Colon (tissue), 2 donors: Measurements from ENCODE around the gene GDF7.

Experiments
- FAIRE-seq: peaks from 2 replicates; lab custom pipeline; 2012; peaks lifted over from hg19 to GRCh38; lab: Jason Lieb, UNC
- donor health status: control.
- donor health status: control.

The GDF7 gene

DNA sequence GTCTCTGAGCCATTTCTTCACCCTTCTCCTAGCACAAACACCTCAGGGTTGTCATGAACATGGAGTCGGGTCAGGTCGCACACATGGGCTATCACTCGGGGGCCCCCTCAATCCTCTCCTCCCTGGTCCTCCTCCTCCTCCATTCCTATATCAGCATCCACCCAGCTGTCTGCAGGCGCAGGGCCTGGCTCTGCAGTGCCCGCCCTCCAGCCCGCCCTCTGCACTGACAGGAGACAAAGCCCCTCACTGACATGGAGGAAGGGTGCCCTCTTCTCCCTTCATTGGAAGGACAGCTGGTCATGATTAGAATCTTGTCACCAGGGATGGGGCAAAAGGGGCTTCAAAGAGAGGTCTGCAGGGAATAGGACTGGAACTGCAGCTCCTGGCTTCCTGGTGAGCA lies 37.8 kb upstream of the GDF7 start:
- FAIRE-seq = no peak

- FAIRE-seq = no peak
Observed at GRCh38 chr2:20629581-20630171, 37.3 kb upstream of the GDF7 start.

DNA sequence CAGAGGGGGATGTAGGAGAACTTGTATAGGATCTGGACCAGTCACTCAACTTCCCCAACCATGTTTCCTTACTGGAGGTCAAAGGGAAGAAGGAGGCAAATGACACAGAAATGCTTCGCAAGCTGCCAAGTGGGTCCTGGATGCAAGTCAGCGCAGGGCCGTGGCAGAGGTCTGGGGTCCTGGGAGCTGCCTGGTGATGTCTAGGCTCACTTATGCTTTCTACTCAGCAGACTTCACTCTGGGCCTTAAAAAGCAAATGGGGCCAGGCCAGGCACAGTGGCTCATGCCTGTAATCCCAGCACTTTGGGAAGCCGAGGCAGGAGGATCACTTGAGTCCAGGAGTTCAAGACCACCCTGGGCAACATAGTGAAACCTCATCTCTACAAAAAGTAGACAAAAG lies 36.0 kb upstream of the GDF7 start:
- FAIRE-seq = no peak

DNA sequence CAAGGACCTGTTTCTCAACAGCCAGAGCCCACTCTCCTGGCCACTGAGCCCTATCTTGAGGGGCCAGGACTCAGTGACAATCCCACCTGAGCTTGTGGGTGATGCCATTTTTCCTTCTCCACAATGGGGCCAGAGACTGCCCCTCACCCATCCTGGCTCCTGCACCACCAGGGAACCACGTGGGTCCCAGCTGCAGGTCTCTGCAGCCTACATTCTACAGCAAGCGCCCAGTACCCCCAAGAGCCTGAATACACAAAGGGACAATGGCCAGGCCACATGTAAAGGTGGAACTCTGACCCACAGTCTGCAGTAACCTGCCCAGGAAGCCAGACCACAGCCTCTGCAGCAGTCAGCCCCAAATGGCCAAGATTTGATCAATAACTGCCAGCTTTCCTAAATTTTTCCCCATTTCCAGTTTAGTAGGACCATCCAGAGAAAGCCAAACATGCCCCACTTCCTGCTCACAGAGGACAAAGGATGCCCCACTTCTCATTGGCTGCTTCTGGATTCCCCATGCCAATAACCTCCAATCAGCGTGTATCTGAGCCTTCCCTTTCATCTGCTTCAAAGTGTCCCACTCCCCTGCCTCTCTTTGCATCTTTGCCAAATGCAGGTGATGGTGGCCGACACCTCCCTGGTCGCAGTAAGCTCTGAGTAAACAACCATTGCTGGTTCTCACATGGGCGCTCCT lies 35.2 kb upstream of the GDF7 start:
- no peak for FAIRE-seq

DNA sequence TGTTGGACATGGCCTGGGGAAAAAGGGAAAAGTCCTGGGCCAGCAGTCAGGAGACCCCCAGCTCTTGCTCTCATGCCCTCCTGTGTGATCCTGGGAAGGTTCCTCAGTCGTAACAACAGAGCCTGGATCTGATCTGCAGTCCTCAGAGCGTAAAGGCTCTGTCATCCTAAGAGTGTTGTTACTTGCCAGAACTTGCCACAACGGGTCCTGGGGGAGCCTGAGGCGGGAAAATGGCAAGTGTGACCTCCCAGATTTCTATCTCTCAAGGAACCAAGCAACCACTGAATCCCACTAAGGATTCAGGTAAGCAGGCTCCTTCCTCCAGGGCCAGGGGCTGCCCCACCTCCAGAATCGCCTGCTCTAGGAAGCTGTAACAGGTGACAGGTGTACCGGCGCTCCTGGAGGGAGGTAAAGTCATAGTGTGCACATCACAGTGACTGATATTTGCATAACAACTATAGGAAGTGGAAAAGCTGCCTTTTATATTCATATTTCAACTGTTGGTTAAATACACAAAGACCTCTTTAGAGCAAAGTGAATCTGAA lies 34.4 kb upstream of the GDF7 start:
- no peak for FAIRE-seq

DNA sequence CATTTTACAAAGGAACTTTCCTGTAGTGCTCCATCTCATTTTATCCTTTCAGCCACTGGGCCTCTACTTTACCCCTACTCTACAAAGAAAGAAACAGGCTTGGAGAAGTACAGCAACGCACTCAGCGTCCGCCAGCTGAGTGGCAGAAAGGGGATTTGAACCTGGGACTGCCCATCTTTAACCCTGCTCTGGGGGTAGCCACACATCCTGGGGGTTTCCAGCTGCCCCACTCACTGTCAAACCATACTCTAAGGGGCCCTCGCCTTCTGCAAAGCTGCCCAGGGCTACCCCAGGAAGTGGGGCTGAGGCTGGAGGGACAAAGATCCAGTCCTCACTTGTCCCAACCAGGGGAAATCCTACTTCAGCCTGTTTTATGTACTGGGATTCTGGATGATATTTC lies 33.9 kb upstream of the GDF7 start:
- no peak for FAIRE-seq

DNA sequence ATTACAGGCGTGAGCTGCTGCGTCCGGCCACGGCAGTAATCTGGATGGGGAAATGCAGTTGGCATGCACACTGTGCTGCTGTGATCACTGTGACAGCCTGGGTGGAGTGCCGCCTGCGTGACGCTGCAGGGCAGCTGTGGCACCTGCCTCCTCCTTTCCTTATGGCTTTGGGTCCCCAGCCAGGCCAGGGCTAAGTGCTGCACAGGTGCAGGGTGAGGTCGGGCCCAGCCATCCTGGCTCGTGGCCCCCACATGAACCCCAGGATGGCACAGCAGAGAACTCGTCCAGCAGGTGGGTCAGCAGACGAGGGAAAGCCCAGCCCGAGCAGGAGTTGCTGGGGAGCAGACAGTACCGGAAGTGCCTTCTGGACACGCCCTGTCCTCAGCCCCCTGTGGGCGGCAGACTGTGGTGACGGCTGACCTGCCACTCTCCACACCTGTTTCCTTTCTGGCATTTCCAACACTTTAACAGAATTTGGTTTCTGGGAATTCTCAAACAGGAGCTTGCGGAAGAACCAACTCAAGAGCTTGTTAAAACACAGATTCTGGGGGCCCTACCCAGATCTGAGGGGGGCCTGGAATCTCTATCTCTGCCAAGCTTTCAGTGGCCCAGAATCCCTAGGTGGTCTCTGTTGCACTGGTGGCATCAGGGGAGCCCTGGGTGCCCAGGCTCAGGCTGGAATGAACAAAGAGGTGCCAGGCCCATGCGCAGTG lies 33.0 kb upstream of the GDF7 start:
- FAIRE-seq = no peak

DNA sequence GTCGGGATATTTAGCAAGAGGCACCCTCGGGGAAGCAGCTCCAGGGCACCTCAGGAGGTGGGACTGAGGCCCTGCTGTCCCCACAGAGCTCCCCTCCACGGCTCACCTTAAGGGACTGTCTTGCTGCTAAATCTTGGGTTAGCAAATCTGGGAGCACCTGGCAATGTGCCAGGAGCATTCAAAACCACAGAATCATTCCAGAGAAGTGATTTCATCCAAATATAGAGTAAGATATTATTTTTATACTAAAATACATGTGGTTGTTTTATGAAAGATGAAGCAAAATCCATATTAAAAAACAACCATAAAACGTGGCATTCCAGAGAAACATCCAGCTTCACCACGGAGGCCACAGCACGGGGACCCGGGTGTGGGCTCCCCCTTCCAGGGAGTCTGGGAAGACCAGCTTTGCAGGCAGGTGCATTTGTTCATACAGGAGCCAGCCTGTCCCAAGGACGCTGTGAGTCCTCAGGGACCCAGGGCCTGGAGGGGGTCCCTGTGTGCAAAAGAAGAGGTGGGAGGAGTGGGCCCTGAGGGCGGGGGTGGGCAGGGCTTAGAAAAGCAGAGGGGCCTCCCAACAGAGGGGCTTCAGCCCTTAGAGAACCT lies 32.3 kb upstream of the GDF7 start:
- no peak for FAIRE-seq

- FAIRE-seq = no peak
Observed at GRCh38 chr2:20635113-20635510, 31.8 kb upstream of the GDF7 start.

DNA sequence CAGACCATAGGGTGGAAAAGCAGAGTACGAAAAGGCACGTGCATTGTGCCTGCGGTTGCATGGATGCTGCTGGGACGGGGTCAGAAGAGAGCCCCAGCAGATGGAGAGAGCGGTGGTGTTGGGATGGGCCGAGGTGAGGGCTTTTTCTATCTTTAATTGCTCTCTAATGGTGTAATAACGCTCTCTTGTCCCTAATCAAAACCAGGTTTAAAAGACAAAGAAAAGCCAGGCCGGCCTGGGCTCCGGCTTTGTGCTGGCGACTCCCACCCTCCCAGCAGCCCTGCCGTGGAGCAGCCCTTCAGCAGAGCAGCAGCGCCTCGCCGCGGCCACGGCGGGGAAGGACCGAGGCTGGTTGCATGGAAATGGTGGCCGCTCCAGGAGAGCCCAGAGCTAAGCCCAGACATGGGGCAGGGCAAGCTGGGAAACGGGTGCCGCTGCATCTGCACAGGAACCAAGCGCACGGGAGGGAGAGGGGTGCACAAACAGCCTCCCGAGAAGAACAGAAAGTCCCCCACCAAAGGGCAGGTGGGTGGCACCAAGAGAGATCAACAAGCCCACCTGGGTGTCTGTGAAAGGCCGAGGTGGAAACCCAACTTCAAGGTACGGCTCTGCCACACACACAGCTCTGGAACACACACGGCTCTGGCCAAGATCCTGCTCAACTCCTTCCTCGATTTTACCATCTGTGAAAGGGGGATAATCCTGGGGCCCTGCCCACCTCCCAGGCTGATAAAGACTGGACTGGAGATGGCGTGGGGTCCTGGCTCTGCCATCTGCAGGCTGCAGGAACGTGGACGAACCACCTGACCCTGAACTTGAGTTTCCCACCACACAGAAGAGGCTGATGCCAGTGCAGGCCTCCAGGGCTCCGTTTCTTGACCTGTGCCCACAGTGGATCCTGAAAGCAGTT lies 31.0 kb upstream of the GDF7 start:
- no peak for FAIRE-seq

DNA sequence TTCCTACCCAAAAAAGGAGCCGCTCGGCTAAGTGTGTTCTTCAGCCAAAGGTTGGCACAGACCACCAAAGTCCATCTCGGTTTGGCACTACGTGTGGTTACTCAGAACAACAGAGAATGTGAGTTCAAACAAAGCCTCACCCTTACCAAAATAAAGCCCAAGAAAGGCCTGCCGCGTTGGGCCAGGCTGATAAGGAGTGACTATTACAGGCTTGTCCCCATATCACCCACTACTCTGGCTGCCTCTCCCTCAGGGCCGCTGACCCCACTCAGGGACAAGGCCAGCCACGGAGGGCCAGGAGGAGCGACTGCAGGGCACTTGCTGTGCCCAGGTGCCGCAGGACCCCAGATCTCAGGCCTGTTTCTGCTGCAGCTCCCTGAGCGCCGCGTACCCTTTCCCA lies 29.8 kb upstream of the GDF7 start:
- FAIRE-seq = no peak

DNA sequence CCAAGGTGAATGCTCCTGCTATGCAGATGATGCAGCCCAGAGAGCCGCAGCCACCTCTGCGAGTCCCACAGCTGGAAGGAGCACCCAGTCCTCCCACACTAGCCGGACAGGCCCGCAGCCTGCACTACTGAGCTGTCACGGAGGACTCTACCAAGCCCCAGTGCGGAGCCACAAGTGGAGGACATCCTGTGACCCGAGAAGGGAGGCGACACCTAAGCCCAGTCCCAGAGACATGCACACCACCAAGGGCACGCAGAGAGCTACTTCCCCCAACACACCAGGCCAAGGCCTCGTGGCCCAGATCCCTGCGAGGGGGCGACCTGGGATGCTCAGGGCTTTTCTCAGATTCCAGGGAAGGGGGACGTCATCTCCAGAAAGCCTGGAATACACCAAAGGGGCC lies 28.9 kb upstream of the GDF7 start:
- FAIRE-seq = no peak

DNA sequence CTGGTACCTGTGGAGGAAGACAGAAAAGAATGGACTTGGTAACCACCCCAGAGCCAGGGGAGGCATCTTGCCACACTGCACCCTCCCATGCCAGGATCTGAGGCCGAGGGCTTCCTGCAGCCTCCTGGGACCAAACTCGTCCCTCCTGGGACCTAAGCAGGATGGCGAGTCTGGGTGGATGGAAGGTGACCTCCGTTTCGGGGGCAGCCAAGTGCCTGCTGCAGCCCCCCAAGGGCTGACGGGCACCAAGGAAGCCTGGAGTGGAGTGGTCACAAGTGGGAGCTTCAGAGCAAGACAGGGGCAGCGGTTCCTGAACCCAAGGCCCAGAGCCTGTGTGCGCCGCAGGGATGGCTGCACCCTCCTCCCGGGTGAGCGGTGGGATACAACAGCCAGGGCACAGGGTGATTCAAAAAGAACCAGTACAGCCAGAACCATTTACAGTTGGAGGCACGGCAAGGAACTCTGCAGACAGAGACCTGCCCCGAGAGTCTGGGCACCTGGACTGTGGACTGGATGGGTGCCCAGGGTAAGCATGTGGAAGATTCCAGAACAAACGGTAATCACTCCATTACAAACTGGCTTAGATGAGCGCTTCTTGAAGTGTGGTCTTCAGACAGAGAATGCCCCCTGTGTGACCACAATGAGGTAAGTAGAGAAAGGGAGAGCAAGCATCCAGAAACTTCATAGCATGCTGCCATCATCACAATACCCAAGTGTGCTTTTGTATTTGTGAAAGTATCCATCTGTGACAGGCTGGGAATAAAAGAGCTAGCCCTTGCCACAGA lies 28.1 kb upstream of the GDF7 start:
- no peak for FAIRE-seq

DNA sequence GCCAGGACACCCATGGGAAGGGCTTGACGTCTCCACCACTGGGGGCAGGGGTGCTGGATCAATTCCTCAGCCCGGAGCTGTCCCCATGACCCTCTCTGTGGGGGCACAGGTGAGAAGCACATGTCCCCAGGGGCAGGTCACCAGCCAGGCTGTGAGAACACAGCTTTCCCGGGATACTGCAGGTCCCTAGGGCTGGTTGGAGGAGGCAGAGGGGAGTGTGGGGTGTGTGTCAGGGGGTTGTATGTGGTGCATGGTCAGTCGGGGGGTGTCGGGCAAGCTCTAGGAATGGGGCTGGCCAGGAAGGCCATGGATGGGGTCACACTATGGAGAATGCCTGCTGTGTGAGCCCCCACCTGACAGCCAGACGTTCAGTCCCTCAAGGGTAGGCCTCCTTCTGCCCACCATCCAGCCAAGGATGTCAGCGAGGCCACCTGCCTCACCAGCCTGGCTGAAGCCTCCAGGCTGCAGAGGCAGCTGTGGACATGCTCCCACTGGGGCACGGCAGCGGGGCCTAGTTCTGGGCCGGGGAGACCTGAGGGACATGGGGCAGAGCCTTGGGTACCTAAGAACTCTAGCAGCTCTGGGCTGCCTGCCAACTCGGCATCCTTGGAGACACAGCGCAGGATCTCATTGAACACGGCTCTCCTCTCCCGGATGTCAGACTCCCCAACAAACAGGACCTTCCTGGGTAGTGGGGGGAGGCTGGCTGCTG lies 26.4 kb upstream of the GDF7 start:
- no peak for FAIRE-seq

GRCh38 chr2:20641123-20641985 lies 25.6 kb upstream of the GDF7 start:
- FAIRE-seq = no peak

- FAIRE-seq = no peak
Observed at GRCh38 chr2:20642055-20642971, 24.6 kb upstream of the GDF7 start.

GRCh38 chr2:20643060-20643459 lies 23.9 kb upstream of the GDF7 start:
- FAIRE-seq = no peak

GRCh38 chr2:20643826-20644225 lies 23.1 kb upstream of the GDF7 start:
- no peak for FAIRE-seq
